Activated naive CD4-positive, alpha-beta T cell treated with anti-CD3 and anti-CD28 coated beads, Interleukin-2, amount 10 ng/mL, durations not matched to agents 7 days and 5 days (primary cell): ENCODE measurements around the gene SIGMAR1.

ENCODE experiments used
- CTCF ChIA-PET: fragments of 350-600 bp; sonication (Branson Sonifier 250); formaldehyde crosslinking; loops from one replicate; lab custom pipeline; 2021; ENCODE audit warnings: antibody characterized with exemption; lab: Charles Lee
- DNase-seq: peaks from one replicate; pipeline ENCODE4 v3.0.0-alpha.2; 2020
- H3K27ac Mint-ChIP-seq: one replicate; pipeline ENCODE4 v1.8.0; 2021; ENCODE audit warnings: mild to moderate bottlenecking, moderate library complexity, mixed read lengths
- H3K27me3 Mint-ChIP-seq: one replicate; pipeline ENCODE4 v1.8.0; 2021; ENCODE audit warnings: mild to moderate bottlenecking, mixed read lengths
- H3K36me3 Mint-ChIP-seq: one replicate; pipeline ENCODE4 v1.8.0; 2021; ENCODE audit warnings: mixed read lengths
- H3K4me1 Mint-ChIP-seq: one replicate; pipeline ENCODE4 v1.8.0; 2021; ENCODE audit warnings: mixed read lengths
- H3K4me3 Mint-ChIP-seq: one replicate; pipeline ENCODE4 v1.8.0; 2021; ENCODE audit warnings: mild to moderate bottlenecking, moderate library complexity, mixed read lengths
- H3K9me3 Mint-ChIP-seq: one replicate; pipeline ENCODE4 v1.8.0; 2021; ENCODE audit warnings: mixed read lengths

The SIGMAR1 gene

GRCh38 chr9:34664281-34665066 is 26.9 kb upstream of the SIGMAR1 start:
- DNase-seq: peak; percentile 84
- Mint-ChIP-seq H3K9me3 (peaks cover 7% of the 10 kb centered on the region), H3K27me3 (peaks cover 15% of the 10 kb centered on the region), H3K27ac (peak overlapping the region; percentile 93), H3K4me1 (peaks cover 49% of the 10 kb centered on the region), H3K4me3 (peak overlapping the region; percentile 85), H3K36me3 (peaks cover 38% of the 10 kb centered on the region)
- CTCF ChIA-PET: interaction anchor here (0.8 to 5.2 kb wide), 12 partner anchors 10 to 54 kb away, joined by 3 to 36 read pairs (median 4); partner anchors contain the start of genes GALT and SIGMAR1

- no peaks in the 10 kb centered on the region for H3K9me3 Mint-ChIP-seq
- H3K4me1 Mint-ChIP-seq: peaks cover 49% of the 10 kb centered on the region
- peak overlapping the region; percentile 24 for H3K4me3 Mint-ChIP-seq
- H3K36me3 Mint-ChIP-seq: peaks cover 30% of the 10 kb centered on the region
- DNase-seq: no peak
- peak overlapping the region; percentile 93 for H3K27ac Mint-ChIP-seq
- CTCF ChIA-PET: interaction anchor here (0.6 to 5.2 kb wide), 8 partner anchors 11 to 261 kb away, joined by 3 to 36 read pairs (median 4); partner anchors contain the start of genes GALT, IL11RA and SIGMAR1
- H3K27me3 Mint-ChIP-seq: peaks cover 11% of the 10 kb centered on the region
These were observed 25.7 kb upstream of the SIGMAR1 start for GRCh38 chr9:34663303-34663605.

DNA sequence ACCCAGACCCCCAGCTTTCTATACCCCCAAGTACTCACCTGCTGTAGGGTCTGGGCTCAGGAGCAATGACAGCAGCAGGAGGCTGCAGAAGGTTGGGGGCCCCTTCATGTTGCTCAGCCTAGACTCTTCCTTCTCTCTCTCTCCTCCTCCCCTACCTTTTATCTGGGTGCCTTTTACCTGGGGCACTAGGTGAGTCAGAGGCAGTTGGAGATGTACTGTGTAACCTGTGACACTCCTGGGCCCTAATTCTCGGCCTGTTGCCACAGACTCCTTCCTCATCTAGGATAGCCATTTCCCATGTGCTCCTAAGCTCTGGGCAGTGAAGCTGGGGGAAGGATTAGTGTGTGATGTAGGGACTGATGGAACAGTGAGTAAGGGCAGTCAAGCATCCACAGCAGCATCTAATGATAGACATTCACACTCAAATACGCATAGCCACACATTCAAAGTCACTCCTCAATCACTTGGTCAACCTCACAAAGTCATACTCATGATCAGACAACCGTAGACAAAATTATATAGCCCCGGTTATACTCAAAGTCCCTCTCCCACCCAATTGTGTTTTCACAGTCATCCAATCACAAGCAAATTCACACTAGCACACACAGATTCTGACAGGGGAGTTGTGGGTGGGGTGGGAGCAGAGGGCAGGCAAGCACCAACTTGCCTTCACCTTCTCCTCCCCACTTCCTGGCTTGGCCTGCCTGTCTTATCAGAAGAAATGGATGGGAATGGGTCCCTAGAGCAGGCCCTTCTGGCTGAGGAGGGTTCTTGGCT is 25.1 kb upstream of the SIGMAR1 start, which contains the start of gene CCL27:
Gene CCL27, minus strand, starts transcription at position 132 of the 777 bp plus-strand sequence. Its CDS starts 24 bp downstream, at position 108.
- peaks cover 10% of the 10 kb centered on the region for H3K27me3 Mint-ChIP-seq
- H3K4me1 Mint-ChIP-seq: peaks cover 49% of the 10 kb centered on the region
- peak; percentile 40 for DNase-seq
- H3K36me3 Mint-ChIP-seq: peaks cover 28% of the 10 kb centered on the region
- CTCF ChIA-PET: interaction anchor here (0.6 to 5.2 kb wide), 8 partner anchors 10 to 260 kb away, joined by 3 to 36 read pairs (median 4); partner anchors contain the start of genes GALT and IL11RA
- H3K27ac Mint-ChIP-seq: peak within 1 kb of the TSS; percentile 93
- H3K4me3 Mint-ChIP-seq: peak within 1 kb of the TSS; percentile 24
- H3K9me3 Mint-ChIP-seq: no peaks in the 10 kb centered on the region

GRCh38 chr9:34659592-34660253 is 22.1 kb upstream of the SIGMAR1 start:
- no peaks in the 10 kb centered on the region for H3K9me3 Mint-ChIP-seq
- no peak overlapping the region for H3K4me3 Mint-ChIP-seq
- CTCF ChIA-PET: interaction anchor here (1.1 to 2.4 kb wide), 3 partner anchors 12 to 43 kb away, joined by 3 to 8 read pairs (median 3); no protein-coding TSS in a partner anchor
- DNase-seq: no peak
- H3K36me3 Mint-ChIP-seq: peaks cover 24% of the 10 kb centered on the region
- H3K27ac Mint-ChIP-seq: no peak overlapping the region
- H3K4me1 Mint-ChIP-seq: peaks cover 36% of the 10 kb centered on the region
- no peaks in the 10 kb centered on the region for H3K27me3 Mint-ChIP-seq

- H3K27ac Mint-ChIP-seq: no peak overlapping the region
These were observed 20.9 kb upstream of the SIGMAR1 start for GRCh38 chr9:34658461-34658860.

DNA sequence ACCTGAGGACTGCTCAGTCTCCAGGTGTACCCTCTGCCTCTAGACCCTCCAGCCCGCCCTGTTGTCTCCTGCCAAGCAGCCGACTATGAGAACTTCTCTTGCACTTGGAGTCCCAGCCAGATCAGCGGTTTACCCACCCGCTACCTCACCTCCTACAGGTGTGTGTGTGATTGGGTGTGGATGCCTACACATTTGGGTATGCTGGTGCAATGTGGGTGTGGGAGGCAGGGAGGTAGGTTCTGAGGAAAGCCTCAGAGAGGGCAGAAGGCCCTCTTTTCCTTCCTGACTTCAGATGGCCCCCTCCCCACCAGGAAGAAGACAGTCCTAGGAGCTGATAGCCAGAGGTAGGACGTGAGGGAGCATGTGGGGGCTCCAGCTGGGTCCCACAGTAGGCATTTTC is 19.4 kb upstream of the SIGMAR1 start:
- Mint-ChIP-seq H3K27me3 (no peaks in the 10 kb centered on the region), H3K36me3 (peaks cover 16% of the 10 kb centered on the region), H3K4me1 (peaks cover 19% of the 10 kb centered on the region), H3K9me3 (no peaks in the 10 kb centered on the region), H3K27ac (no peak overlapping the region), H3K4me3 (no peak overlapping the region)
- CTCF ChIA-PET: interaction anchor here (1.0 to 1.8 kb wide), 2 partner anchors 9 to 23 kb away, joined by 3 to 4 read pairs; no protein-coding TSS in a partner anchor
- DNase-seq: no peak

More at GRCh38 chr9:34658461-34658860, 20.9 kb upstream of the SIGMAR1 start:
- no peak overlapping the region for H3K4me3 Mint-ChIP-seq
- CTCF ChIA-PET: interaction anchor here (2.4 kb wide), 1 partner anchor 11 kb away, joined by 8 read pairs; no protein-coding TSS in a partner anchor
- H3K9me3 Mint-ChIP-seq: no peaks in the 10 kb centered on the region
- no peak for DNase-seq
- no peaks in the 10 kb centered on the region for H3K27me3 Mint-ChIP-seq
- H3K36me3 Mint-ChIP-seq: peaks cover 21% of the 10 kb centered on the region
- peaks cover 24% of the 10 kb centered on the region for H3K4me1 Mint-ChIP-seq

DNA sequence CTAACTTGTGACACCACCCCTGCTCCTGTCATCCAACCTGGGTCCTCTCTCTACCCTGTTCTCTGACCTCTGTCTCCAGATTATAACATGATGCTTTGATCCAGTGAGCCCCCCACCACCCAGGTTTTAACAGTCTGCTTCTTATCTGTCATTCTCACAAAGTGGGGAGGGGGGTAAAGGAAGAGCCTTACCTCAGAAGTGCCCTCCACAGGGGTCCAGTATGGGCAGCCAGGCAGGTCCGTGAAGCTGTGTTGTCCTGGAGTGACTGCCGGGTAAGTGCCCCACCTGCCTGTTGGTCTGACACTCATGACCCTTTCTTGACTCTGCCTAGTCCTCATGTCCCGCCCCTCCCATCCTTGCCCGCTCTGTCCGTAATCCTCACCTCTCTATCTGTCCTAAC is 17.8 kb upstream of the SIGMAR1 start:
- H3K27ac Mint-ChIP-seq: no peak overlapping the region
- CTCF ChIA-PET: no interaction called here

GRCh38 chr9:34654323-34655051 is 16.9 kb upstream of the SIGMAR1 start:
- no peak for DNase-seq
- Mint-ChIP-seq H3K36me3 (peaks cover 11% of the 10 kb centered on the region), H3K4me3 (no peak overlapping the region), H3K4me1 (peaks cover 12% of the 10 kb centered on the region), H3K27ac (no peak overlapping the region), H3K9me3 (no peaks in the 10 kb centered on the region), H3K27me3 (no peaks in the 10 kb centered on the region)
- CTCF ChIA-PET: no interaction called here

More for the DNA sequence above, 17.8 kb upstream of the SIGMAR1 start:
- H3K36me3 Mint-ChIP-seq: peaks cover 9% of the 10 kb centered on the region
- H3K4me1 Mint-ChIP-seq: peaks cover 12% of the 10 kb centered on the region
- H3K4me3 Mint-ChIP-seq: no peak overlapping the region
- no peaks in the 10 kb centered on the region for H3K27me3 Mint-ChIP-seq
- DNase-seq: no peak
- H3K9me3 Mint-ChIP-seq: no peaks in the 10 kb centered on the region

- H3K4me3 Mint-ChIP-seq: no peak overlapping the region
- no peak overlapping the region for H3K27ac Mint-ChIP-seq
- CTCF ChIA-PET: no interaction called here
- peaks cover 23% of the 10 kb centered on the region for H3K4me1 Mint-ChIP-seq
- no peaks in the 10 kb centered on the region for H3K9me3 Mint-ChIP-seq
- DNase-seq: no peak
- H3K36me3 Mint-ChIP-seq: peaks cover 22% of the 10 kb centered on the region
- H3K27me3 Mint-ChIP-seq: no peaks in the 10 kb centered on the region
These were observed 15.8 kb upstream of the SIGMAR1 start for GRCh38 chr9:34653151-34654072.

DNA sequence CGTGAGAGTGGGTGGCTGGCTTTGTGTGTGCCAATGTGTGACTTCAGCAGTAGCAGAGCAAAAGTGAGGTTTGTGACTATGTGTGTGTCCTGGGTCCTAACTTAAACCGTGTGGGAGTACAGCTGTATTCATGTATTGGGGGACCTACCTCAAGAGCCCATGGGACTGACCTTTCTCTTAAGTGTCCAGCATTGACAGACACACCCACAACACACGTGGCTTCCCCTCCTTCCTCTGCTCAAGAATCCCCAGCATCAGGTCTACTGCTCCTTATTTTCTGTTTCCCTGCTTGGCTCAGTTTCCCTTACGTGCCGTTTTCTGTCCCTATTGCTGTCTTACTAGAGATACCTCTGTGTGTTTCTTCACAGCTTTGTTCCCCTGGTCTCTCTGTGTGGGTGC is 15.0 kb upstream of the SIGMAR1 start:
- Mint-ChIP-seq H3K36me3 (peaks cover 30% of the 10 kb centered on the region), H3K4me3 (no peak overlapping the region)

DNA sequence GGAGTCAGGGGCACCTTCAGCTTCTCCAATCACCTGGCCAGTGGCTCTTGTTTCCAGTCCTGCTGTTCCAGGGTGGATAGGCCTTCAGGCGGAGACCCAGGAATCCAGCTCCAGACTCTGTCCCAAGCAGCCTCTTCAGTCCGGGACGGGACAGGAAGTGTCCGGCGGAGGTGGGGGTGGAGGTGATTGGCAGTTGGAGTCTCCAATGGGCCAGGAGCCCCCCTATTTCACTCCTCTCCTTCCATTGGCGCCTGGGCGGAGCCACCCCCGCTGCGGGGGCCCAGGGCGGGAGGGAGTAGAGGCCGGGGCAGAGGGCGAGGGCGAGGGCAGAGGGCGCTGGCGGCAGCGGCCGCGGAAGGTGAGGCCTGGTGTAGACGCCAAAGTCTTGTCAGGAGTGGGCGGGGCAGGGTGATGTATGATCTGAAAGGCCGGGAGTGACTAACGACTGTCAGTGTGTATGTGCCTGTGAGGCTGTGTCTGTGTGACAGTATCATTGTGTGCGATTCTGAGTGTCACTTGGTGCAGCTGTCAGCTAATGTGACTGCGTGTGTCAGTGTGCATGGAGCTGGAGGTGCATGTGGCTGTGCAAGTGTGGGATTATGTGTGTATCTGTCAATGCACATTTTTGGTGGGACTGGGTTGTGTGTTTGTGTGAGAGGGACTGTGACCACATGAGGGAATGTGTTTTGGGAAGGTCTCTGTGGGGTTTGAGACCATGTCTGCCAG is 14.5 kb upstream of the SIGMAR1 start, which contains the start of gene IL11RA:
Gene IL11RA, plus strand, starts transcription at position 310 of the 726 bp plus-strand sequence. CDS start 3,033 bp downstream, outside the sequence.
- CTCF ChIA-PET: interaction anchor here (1.0 kb wide), 1 partner anchor 11 kb away, joined by 3 read pairs; the partner anchor contains the start of gene CCL27
- H3K27ac Mint-ChIP-seq: no peak within 1 kb of the TSS
- no peak within 1 kb of the TSS for H3K4me3 Mint-ChIP-seq
- H3K9me3 Mint-ChIP-seq: no peaks in the 10 kb centered on the region
- DNase-seq: peak; percentile 47
- H3K36me3 Mint-ChIP-seq: peaks cover 36% of the 10 kb centered on the region
- no peaks in the 10 kb centered on the region for H3K27me3 Mint-ChIP-seq
- H3K4me1 Mint-ChIP-seq: peaks cover 36% of the 10 kb centered on the region

More for the DNA sequence above, 15.0 kb upstream of the SIGMAR1 start:
- H3K27me3 Mint-ChIP-seq: no peaks in the 10 kb centered on the region
- CTCF ChIA-PET: interaction anchor here (1.0 kb wide), 1 partner anchor 10 kb away, joined by 3 read pairs; the partner anchor contains the start of gene CCL27
- peaks cover 31% of the 10 kb centered on the region for H3K4me1 Mint-ChIP-seq
- no peaks in the 10 kb centered on the region for H3K9me3 Mint-ChIP-seq
- no peak for DNase-seq
- H3K27ac Mint-ChIP-seq: no peak overlapping the region

GRCh38 chr9:34651321-34651720 is 13.7 kb upstream of the SIGMAR1 start:
- Mint-ChIP-seq H3K9me3 (no peaks in the 10 kb centered on the region), H3K36me3 (peaks cover 37% of the 10 kb centered on the region), H3K27ac (no peak overlapping the region), H3K27me3 (no peaks in the 10 kb centered on the region), H3K4me1 (peaks cover 40% of the 10 kb centered on the region), H3K4me3 (no peak overlapping the region)
- CTCF ChIA-PET: interaction anchor here (1.1 kb wide), 1 partner anchor 12 kb away, joined by 4 read pairs; no protein-coding TSS in a partner anchor
- DNase-seq: no peak
